HCT116 (cell line): ENCODE results near the gene TCERG1L. TPM values are rescaled to one million over a fixed set of nuclear protein-coding genes. Genes with fewer than 3 reads are reported as not detected.

Source experiments
- ATAC-seq: fragments of 200-7000 bp; cut with Tn5 transposase; 2 replicates; pipeline ENCODE4 v1.9.1; 2020; ENCODE audit warnings: mild to moderate bottlenecking, moderate library complexity
- BruUV-seq: library from RNA; stranded (reverse); fragments of 400-500 nt; replicated peaks from 2 replicates; lab custom pipeline; 2021; lab: Mats Ljungman, UMichigan
- CTCF ChIA-PET: fragments of 300-600 bp; sonication (Branson Sonifier 250); formaldehyde crosslinking; loops from one replicate; lab custom pipeline; 2021; ENCODE audit warnings: antibody characterized with exemption; lab: Charles Lee
- POLR2A ChIA-PET: fragments of 300-600, 350-600 bp; sonication (Branson Sonifier 250); formaldehyde crosslinking; loops from one replicate; lab custom pipeline; 2021; ENCODE audit warnings: antibody characterized with exemption; lab: Charles Lee
- RAD21 ChIA-PET, 2 experiments: fragments of 300-600 bp; sonication (Branson Sonifier 250); formaldehyde crosslinking; loops; one replicate each; lab custom pipeline; 2023; ENCODE audit warnings: low total read pairs in 2 of 2; ENCODE audit not compliant: uncharacterized antibody in 2 of 2, unreplicated experiment in 2 of 2, low non-redundant PET in 1 of 2; lab: Charles Lee
- DNase-seq: peaks from one replicate; pipeline ENCODE4 v3.0.0-alpha.2; 2010; ENCODE audit warnings: low read depth, low spot score
- H2AFZ ChIP-seq: fragments of 200-600 bp; shearing (Covaris generic), sonication (generic); 2 replicates; pipeline ENCODE4 v1.6.1; 2017; ENCODE audit warnings: low read depth, mixed run types, mixed read lengths, antibody characterized with exemption, low read length; ENCODE audit not compliant: poor library complexity, severe bottlenecking
- H3K27ac ChIP-seq: 2 replicates; pipeline ENCODE4 v1.5.1; 2012; ENCODE audit warnings: low read depth, low read length
- H3K27me3 ChIP-seq: fragments of 200-600 bp; sonication (generic); 2 replicates; pipeline ENCODE4 v1.6.1; 2016; ENCODE audit warnings: mixed run types, low read length, mixed read lengths; ENCODE audit not compliant: insufficient read depth
- H3K36me3 ChIP-seq, 2 experiments: fragments of 200-500 bp in 1 of 2; fragments of 200-600 bp in 1 of 2; sonication (Bioruptor generic) in 1 of 2; sonication (generic) in 1 of 2; 2 replicates each; pipeline versions ENCODE4 v1.5.1 to v1.6.1; 2014 to 2016; ENCODE audit warnings: low read length in 2 of 2, inconsistent platforms in 1 of 2, mixed read lengths in 1 of 2, mixed run types in 1 of 2; ENCODE audit not compliant: insufficient read depth in 2 of 2, control insufficient read depth in 1 of 2
- H3K4me1 ChIP-seq, 2 experiments: fragments of 200-600 bp in 1 of 2; sonication (generic) in 1 of 2; 2 replicates each; pipeline versions ENCODE4 v1.5.1 to v1.6.1; 2012 to 2017; ENCODE audit warnings: low read length in 2 of 2, inconsistent platforms in 1 of 2, mild to moderate bottlenecking in 1 of 2, mixed read lengths in 1 of 2, mixed run types in 1 of 2, moderate library complexity in 1 of 2; ENCODE audit not compliant: insufficient read depth in 2 of 2, control insufficient read depth in 1 of 2
- H3K4me2 ChIP-seq: fragments of 200-600 bp; sonication (generic); 2 replicates; pipeline ENCODE4 v1.6.1; 2017; ENCODE audit warnings: mixed run types, low read length, mixed read lengths
- H3K4me3 ChIP-seq, 2 experiments: fragments of 200-600 bp in 1 of 2; sonication (generic) in 1 of 2; replicated peaks in 1 of 2; 2 replicates each; pipeline ENCODE4 v1.5.1; 2011 to 2016; ENCODE audit warnings: low read length in 2 of 2, control low read depth in 1 of 2, low read depth in 1 of 2, mild to moderate bottlenecking in 1 of 2, mixed read lengths in 1 of 2, mixed run types in 1 of 2
- H3K79me2 ChIP-seq: fragments of 200-600 bp; sonication (generic); 2 replicates; pipeline ENCODE4 v1.6.1; 2017; ENCODE audit warnings: mild to moderate bottlenecking, mixed run types, low read length, moderate library complexity, mixed read lengths; ENCODE audit not compliant: insufficient read depth
- H3K9ac ChIP-seq: fragments of 200-600 bp; sonication (generic); 2 replicates; pipeline ENCODE4 v1.6.1; 2016; ENCODE audit warnings: low read length, mixed read lengths
- H3K9me2 ChIP-seq: fragments of 200-600 bp; sonication (generic), shearing (Covaris generic); 2 replicates; pipeline ENCODE4 v1.6.1; 2017; ENCODE audit warnings: mixed run types, mild to moderate bottlenecking, moderate library complexity; ENCODE audit not compliant: insufficient read depth
- H3K9me3 ChIP-seq, 2 experiments: fragments of 200-500 bp in 1 of 2; fragments of 200-600 bp in 1 of 2; sonication (Bioruptor generic) in 1 of 2; sonication (generic) in 1 of 2; 2 replicates each; pipeline ENCODE4 v1.6.1; 2014 to 2017; ENCODE audit warnings: low read length in 2 of 2, mixed read lengths in 2 of 2, inconsistent platforms in 1 of 2, low read depth in 1 of 2, mild to moderate bottlenecking in 1 of 2, mixed run types in 1 of 2, moderate library complexity in 1 of 2; ENCODE audit not compliant: control insufficient read depth in 1 of 2, insufficient read depth in 1 of 2
- H4K20me1 ChIP-seq: fragments of 200-600 bp; sonication (generic), shearing (Covaris generic); 2 replicates; pipeline ENCODE4 v1.6.1; 2017; ENCODE audit warnings: mixed run types, mild to moderate bottlenecking, moderate library complexity; ENCODE audit not compliant: insufficient read depth
- CEBPB ChIP-seq: IDR thresholded peaks from 2 replicates; pipeline ENCODE4 v1.6.1; 2012; ENCODE audit warnings: low read depth
- EGR1 ChIP-seq: IDR thresholded peaks from 2 replicates; pipeline ENCODE4 v1.6.1; 2012; ENCODE audit warnings: low read depth
- EZH2phosphoT487 ChIP-seq: fragments of 200-600 bp; IDR thresholded peaks from 2 replicates; pipeline ENCODE4 v1.6.1; 2018; ENCODE audit warnings: antibody characterized with exemption, borderline replicate concordance
- FOSL1 ChIP-seq: IDR thresholded peaks from 2 replicates; pipeline ENCODE4 v1.6.1; 2012; ENCODE audit warnings: low read depth
- JUND ChIP-seq: IDR thresholded peaks from 2 replicates; pipeline ENCODE4 v1.6.1; 2012
- POLR2A ChIP-seq: IDR thresholded peaks from 2 replicates; pipeline ENCODE4 v1.7.0; 2011; ENCODE audit warnings: borderline replicate concordance; ENCODE audit not compliant: insufficient read depth, insufficient read length; ENCODE audit errors: extremely low read depth
- POLR2AphosphoS5 ChIP-seq: IDR thresholded peaks from 2 replicates; pipeline ENCODE4 v1.6.1; 2011; ENCODE audit warnings: mild to moderate bottlenecking, low read depth, low read length, moderate library complexity
- RAD21 ChIP-seq: IDR thresholded peaks from 2 replicates; pipeline ENCODE4 v1.6.1; 2012; ENCODE audit warnings: low read depth, mild to moderate bottlenecking
- ZFX ChIP-seq: fragments of 450-650 bp; IDR thresholded peaks from 2 replicates; pipeline ENCODE4 v1.6.1; 2017
- intact Hi-C: fragments of 100-400 bp; cut with micrococcal nuclease; formaldehyde crosslinking; loops from 2 replicates; pipeline ENCODE4 v1.10.0; 2022
- total RNA-seq: library from RNA; stranded (reverse); gene quantifications from one replicate; pipeline ENCODE4 v1.2.1, GENCODE V29; 2021; ENCODE audit not compliant: unreplicated experiment
- TF ChIP-seq, protein P1 (sequence below), 3 experiments: fragments of 200-600 bp in 1 of 3; sonication (generic) in 1 of 3; IDR thresholded peaks in 2 of 3; conservative IDR thresholded peaks in 1 of 3; 2 replicates each; pipeline ENCODE4 v1.5.1; 2012 to 2017; ENCODE audit warnings: low read depth in 2 of 3, low read length in 2 of 3, antibody characterized with exemption in 1 of 3, borderline replicate concordance in 1 of 3, control low read depth in 1 of 3, mild to moderate bottlenecking in 1 of 3, mixed read lengths in 1 of 3, mixed run types in 1 of 3, moderate library complexity in 1 of 3; ENCODE audit not compliant: insufficient read depth in 1 of 3
- TF ChIP-seq, protein P2 (sequence below): IDR thresholded peaks from 2 replicates; pipeline ENCODE4 v1.6.1; 2012; ENCODE audit warnings: low read depth
- TF ChIP-seq, protein P3 (sequence below): IDR thresholded peaks from 2 replicates; pipeline ENCODE4 v1.6.1; 2012

Gene TCERG1L
- total RNA-seq, 1 experiment from 2014 or later: not detected

DNA sequence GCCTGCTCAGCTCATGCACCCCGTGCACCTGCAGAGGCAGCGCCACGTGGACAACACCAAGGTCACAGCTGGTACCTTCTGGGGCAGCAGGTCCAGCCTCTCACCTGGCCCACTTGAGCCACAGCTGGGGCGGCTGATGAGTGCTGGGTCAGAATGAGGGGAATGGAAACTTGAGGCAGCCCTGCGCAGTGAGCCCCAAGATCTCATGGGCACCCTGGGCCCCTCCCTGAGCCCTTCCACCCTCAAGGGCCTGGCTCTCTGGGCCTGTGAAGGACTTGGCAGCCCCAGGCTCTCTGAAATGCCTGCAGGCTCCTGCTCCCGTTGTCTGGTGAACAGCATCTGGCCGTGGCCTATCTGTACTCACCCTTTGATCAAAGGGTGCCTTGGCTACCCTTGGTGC is 112.7 kb downstream of the TCERG1L start:
- no peak overlapping the region for H3K4me2 ChIP-seq
- ChIA-PET RAD21 (no interaction called here), POLR2A (no interaction called here)

More for the DNA sequence above, 112.7 kb downstream of the TCERG1L start:
- no peak overlapping the region for H2AFZ ChIP-seq
- ATAC-seq: no peak
- no peaks in the 10 kb centered on the region for H3K36me3 ChIP-seq
- no peak for DNase-seq
- H3K9me2 ChIP-seq: no peaks in the 10 kb centered on the region
- TF ChIP-seq EGR1 (no peak), FOSL1 (no peak), ZFX (no peak), CEBPB (no peak), JUND (no peak), RAD21 (no peak), POLR2AphosphoS5 (no peak), EZH2phosphoT487 (no peak), POLR2A (no peak)
- TF ChIP-seq, protein P1, sequence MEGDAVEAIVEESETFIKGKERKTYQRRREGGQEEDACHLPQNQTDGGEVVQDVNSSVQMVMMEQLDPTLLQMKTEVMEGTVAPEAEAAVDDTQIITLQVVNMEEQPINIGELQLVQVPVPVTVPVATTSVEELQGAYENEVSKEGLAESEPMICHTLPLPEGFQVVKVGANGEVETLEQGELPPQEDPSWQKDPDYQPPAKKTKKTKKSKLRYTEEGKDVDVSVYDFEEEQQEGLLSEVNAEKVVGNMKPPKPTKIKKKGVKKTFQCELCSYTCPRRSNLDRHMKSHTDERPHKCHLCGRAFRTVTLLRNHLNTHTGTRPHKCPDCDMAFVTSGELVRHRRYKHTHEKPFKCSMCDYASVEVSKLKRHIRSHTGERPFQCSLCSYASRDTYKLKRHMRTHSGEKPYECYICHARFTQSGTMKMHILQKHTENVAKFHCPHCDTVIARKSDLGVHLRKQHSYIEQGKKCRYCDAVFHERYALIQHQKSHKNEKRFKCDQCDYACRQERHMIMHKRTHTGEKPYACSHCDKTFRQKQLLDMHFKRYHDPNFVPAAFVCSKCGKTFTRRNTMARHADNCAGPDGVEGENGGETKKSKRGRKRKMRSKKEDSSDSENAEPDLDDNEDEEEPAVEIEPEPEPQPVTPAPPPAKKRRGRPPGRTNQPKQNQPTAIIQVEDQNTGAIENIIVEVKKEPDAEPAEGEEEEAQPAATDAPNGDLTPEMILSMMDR (IDR thresholded peaks at IDR 0.05 in 2 of 3, conservative IDR thresholded peaks at IDR 0.05 in 1 of 3; ENCODE audit: borderline replicate concordance in 1 of 3, insufficient read depth in 1 of 3, low read depth in 2 of 3, low read length in 2 of 3): no peak
- TF ChIP-seq, protein P2, sequence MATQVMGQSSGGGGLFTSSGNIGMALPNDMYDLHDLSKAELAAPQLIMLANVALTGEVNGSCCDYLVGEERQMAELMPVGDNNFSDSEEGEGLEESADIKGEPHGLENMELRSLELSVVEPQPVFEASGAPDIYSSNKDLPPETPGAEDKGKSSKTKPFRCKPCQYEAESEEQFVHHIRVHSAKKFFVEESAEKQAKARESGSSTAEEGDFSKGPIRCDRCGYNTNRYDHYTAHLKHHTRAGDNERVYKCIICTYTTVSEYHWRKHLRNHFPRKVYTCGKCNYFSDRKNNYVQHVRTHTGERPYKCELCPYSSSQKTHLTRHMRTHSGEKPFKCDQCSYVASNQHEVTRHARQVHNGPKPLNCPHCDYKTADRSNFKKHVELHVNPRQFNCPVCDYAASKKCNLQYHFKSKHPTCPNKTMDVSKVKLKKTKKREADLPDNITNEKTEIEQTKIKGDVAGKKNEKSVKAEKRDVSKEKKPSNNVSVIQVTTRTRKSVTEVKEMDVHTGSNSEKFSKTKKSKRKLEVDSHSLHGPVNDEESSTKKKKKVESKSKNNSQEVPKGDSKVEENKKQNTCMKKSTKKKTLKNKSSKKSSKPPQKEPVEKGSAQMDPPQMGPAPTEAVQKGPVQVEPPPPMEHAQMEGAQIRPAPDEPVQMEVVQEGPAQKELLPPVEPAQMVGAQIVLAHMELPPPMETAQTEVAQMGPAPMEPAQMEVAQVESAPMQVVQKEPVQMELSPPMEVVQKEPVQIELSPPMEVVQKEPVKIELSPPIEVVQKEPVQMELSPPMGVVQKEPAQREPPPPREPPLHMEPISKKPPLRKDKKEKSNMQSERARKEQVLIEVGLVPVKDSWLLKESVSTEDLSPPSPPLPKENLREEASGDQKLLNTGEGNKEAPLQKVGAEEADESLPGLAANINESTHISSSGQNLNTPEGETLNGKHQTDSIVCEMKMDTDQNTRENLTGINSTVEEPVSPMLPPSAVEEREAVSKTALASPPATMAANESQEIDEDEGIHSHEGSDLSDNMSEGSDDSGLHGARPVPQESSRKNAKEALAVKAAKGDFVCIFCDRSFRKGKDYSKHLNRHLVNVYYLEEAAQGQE: no peak
- TF ChIP-seq, protein P3, sequence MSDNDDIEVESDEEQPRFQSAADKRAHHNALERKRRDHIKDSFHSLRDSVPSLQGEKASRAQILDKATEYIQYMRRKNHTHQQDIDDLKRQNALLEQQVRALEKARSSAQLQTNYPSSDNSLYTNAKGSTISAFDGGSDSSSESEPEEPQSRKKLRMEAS: no peak
- no peaks in the 10 kb centered on the region for H3K9me3 ChIP-seq
- H3K4me1 ChIP-seq: no peaks in the 10 kb centered on the region
- intact Hi-C loops: no loop called here
- no peak overlapping the region for H3K4me3 ChIP-seq
- BruUV-seq: no TSS peak
- no peak overlapping the region for H3K9ac ChIP-seq
- no peaks in the 10 kb centered on the region for H3K79me2 ChIP-seq
- H4K20me1 ChIP-seq: no peaks in the 10 kb centered on the region
- H3K27ac ChIP-seq: no peak overlapping the region
- CTCF ChIA-PET: no interaction called here
- no peaks in the 10 kb centered on the region for H3K27me3 ChIP-seq
